ENCODE measurements around the gene A3GALT2.
"Not testable (repeated sequence)": the region's sequence is repeated elsewhere in the genome, so short reads cannot be mapped to it uniquely, and the experiment has no call there.

Gene A3GALT2

DNA sequence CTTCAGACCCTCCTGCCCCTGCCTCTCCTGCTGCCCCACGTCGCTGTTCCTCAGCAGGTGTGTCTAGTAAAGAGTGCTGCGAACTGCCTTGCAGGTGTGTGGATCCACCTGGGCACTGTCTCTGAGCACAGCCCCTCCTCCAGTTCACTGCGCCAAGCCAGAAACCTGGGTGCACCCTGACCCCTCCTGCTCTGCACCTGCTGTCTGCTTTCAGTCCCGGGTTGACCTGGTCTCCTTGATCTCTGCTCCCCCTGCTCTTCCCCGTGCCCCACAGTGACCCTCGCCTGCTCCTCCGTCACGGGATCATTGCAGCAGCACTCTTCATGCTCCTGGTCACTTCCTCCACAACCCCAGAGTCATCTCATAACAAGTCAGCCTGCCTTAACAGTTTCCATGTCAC is 6.5 kb downstream of the A3GALT2 start:
- DNase-seq (ENCODE audit: low read depth), result no peak

DNA sequence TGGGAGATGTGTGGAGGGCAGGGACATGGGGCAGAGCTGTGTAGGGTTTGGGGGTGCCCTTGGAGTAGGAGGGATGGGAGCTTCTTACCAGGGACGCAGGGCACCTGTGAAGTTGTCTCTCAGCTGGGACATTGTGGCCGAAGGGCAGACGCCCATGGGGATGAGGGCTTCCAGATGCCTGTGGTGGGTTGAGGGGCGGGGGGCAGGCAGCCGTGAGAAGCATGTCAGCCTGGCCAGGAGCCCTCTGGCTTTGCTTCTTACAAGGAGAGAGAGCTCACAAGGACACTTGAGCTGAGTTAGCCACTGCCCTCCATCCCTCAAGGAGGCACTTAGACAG is 8.5 kb downstream of the A3GALT2 start:
- no peak for DNase-seq (ENCODE audit: low read depth)

DNA sequence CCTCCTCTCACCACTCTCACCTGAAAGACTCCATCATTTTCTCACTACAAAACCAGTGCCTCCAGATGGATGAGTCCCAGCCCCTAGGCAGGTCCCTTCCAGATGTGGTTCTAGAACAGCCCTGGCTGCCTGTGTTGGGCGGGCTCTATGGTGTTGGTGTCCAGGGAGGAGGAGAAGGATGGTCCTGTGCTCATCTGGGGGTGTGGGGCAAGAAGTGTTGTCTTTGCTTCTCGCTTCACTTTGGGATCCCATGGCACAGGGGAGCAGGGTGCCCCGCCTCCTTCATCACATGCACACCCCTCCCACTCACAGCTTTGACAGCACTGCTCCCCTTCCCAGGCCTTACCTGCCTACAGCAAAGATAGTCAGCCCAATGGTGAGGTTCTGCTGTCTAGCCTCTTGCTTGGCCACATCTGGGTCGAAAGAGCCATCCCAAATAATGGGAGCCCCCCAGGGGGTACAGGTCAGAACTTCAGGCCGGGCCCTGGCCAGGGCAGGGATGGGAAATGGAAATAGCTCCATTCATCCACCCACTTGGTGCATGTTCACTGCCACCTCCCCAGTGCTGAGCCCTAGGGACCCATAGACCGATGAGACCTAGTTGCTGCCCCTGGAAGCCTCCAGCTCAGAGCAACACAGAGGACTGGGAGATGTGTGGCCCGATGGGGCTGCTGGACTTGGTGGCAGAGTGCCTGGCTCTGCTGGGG is 9.0 kb downstream of the A3GALT2 start:
- no peak for DNase-seq (ENCODE audit: low read depth)

DNA sequence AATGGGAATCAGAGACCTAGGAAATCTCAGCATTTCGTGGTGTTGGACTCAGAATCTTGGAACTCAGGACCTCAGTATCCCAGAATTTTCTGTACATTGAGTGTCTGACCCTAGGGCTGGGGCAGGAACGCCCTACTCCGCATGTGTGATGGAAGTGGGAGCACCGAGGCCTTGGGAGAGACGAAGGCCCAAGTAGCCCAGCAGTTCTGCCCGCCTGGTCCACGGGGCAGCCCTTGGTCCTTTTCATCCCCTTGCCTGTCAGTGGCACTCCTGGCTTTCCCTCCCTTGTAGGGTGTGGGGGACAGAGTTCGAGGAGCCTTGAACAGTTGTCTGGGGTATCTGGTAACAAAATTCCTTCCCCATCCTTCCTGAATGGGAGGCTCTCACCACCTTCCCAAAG is 10.2 kb downstream of the A3GALT2 start:
- no peak for DNase-seq (ENCODE audit: low read depth)

DNA sequence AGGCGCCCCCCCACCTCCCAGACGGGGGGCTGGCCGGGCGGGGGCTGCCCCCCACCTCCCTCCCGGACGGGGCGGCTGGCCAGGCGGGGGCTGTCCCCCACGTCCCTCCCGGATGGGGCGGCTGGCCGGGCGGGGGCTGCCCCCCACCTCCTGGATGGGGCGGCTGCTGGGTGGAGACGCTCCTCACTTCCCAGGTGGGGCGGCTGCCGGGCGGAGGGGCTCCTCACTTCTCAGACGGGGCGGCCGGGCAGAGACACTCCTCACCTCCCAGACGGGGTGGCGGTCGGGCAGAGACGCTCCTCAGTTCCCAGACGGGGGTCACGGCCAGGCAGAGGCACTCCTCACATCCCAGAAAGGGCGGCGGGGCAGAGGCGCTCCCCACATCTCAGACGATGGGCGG is 11.5 kb downstream of the A3GALT2 start:
- DNase-seq (ENCODE audit: low read depth), result not testable (repeated sequence)

DNA sequence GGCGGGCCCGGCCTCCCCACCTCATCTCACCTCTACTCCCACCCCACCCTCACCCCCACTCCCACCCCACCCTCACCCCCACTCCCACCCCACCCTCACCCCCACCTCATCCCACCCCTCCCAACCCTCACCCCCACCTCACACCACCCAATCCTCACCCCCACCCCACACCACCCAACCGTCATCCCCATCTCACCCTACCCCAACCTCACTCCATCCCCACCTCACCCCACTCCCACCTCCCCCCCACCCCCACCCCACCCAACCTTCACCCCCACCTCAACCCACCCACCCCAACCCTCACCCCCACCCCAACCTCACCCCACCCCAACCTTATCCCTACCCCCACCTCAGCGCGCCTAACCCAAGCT is 13.4 kb downstream of the A3GALT2 start:
- DNase-seq (ENCODE audit: low read depth), result no peak

DNA sequence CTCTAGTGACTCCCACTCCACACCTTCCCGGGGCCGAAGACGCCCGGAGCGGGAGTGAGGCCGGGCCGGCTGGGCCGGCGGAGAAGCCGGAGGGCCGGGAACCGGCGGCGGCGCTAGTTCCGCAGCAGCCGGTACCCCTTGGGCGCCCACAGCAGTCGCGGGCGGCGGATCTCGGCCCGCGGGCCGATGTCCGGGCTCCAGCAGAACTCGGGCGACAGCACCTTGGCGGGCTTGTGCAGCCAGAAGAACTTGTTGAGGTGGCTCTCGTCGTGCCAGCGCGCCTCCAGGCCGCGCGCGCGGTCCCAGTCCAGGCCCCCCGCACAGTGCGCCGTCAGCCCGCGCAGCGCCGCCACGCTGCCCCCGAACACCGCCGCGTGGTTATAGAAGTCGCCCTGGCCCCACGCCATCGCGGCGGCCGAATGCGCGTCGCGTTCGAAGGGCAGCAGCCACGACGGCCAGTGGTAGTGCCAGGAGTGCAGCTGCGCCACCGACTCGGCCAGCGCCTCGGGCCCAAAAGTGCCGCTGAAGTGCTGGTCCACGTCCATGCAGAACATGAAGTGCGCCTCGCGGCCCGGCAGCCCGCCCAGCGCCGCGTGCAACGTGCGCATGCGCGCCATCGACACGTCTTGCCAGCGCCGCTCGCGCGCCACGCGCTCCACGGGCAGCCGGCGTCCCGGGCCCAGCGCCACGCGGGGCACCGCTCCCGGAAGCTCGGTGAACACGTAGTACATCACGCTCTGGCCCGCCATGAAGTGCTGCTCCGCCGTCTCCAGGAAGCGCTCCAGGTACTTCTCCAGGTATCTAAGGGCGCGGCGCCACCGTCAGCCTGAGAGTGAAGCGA is 14.0 kb downstream of the A3GALT2 start:
- no peak for DNase-seq (ENCODE audit: low read depth)

DNA sequence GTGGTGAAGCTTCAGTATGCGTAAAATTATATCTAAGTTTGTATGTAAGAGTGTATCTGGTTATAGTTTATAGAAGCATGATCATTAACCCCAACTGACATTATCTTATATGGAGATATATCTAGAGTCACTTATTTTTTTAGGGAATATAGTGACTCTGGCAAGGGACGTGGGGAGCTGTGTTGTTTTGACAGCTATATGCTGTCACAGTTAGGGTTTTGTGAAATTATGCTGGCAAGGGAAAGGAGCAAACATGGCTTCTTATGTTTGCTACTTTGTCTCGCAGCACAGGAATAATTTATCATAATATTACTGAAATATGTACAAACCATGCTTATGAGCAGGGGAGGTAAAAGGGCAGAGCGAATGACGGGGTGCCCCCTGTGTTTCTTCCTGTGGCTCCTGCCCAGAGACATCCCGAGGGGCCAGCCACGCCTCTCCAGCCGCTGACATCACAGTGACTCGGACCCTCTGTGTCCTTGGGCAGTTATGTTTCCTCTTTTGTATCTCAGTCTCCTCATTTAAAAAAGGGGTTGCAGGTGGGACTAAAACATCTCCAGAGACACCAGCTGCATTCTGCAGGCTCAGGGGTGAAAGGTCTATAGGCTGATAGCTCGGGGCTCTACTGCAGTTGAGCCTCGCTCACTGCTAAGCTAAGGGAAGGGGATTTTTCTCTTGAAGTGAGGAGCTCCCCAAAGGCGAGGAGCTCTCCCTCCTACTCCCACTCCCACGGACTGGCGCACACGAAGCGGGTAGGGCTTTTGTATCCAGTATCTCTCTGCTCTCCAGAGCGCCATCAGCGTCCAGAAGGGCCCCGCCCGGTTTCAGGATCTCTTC is 14.9 kb downstream of the A3GALT2 start:
- no peak for DNase-seq (ENCODE audit: low read depth)

DNA sequence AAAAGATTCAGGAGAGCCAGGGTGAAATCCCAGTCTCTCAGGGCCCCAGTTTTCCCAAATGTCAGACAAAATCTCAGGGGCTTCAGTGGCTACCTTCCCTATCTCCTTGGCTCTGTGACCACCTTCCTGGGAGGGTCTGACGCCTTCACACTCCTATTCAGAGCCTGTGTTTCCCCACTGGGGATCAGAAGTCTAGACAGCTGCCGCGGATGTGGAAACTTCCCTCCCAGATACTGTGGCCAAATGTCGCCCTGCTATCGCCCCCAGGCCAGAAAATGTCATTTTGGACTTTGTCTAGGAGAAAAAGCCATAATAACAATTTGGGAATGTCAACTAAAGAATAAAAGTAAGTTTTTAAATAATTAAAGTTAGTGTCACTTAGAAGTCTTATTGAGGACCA is 15.9 kb downstream of the A3GALT2 start:
- DNase-seq (ENCODE audit: low read depth), result no peak

DNA sequence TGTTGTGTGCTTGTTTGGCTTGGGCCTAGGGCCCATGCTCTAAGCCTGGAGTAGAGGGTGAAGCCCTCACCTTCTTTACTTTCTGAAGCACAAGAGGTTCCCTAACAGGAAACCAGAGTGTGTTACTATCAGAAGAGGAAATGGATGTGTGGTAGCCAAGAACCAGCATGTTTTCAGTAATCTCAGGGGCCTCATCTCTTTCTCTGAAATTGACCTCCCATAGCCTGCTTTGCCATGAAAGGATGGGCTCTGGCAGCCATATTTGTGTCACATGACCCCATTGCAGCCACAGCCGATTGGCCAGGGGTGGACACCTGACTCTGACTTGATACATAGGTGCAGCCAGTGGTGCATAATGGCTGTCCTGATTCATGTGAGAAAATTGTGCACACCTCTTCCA is 18.6 kb downstream of the A3GALT2 start:
- no peak for DNase-seq (ENCODE audit: low read depth)

DNA sequence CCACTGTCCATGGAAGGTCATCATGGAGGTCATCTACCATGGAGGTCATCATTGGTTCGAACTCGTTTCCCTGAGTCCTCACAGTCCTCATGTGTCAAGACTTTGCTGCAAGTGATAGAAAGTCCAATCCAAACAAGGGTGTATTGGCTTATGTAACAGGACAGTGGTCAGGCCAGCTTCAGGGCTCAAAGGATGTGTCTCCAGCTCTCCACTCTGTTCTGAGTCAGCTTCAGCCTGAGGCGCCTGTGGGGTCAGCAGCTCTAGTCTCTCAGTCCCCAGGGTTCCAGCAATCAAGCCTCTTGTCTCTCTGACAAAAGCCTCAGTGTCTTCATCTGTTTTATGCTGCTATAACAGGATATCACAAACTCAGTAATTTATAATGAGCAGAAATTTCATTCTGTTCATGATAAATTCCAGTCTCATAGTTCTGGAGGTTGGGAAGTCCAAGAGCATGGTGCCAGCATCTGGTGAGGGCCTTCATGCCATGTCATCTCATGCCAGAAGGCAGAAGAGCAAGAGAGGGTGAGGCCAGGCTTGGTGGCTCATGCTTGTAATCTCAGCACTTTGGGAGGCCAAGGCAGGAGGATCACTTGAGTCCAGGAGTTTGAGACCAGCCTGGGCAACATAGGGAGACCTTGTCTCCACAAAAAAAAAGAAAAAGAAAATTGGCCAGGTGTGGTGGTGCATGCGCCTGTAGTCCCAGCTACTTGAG is 19.5 kb downstream of the A3GALT2 start:
- no peak for DNase-seq (ENCODE audit: low read depth)

DNA sequence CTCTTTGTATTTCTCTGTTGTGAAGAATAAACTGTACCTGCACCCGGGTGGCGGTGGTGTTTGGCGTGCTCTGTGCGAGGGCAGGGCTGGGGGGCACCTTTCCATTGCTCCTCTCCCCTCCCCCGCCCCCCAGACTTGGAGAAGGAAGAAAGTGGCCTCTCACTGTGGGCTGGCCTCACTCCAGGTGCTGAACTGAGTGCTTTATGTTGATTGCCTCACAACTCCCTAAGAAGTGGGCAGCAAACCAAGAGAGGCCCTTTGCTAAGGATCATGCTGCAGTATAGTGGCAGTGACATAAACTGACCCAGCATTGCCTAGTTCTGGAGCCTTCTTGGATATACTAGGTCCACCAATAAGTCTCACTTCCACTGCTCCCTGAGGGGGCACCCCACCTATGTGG is 20.2 kb downstream of the A3GALT2 start:
- no peak for DNase-seq (ENCODE audit: low read depth)

DNA sequence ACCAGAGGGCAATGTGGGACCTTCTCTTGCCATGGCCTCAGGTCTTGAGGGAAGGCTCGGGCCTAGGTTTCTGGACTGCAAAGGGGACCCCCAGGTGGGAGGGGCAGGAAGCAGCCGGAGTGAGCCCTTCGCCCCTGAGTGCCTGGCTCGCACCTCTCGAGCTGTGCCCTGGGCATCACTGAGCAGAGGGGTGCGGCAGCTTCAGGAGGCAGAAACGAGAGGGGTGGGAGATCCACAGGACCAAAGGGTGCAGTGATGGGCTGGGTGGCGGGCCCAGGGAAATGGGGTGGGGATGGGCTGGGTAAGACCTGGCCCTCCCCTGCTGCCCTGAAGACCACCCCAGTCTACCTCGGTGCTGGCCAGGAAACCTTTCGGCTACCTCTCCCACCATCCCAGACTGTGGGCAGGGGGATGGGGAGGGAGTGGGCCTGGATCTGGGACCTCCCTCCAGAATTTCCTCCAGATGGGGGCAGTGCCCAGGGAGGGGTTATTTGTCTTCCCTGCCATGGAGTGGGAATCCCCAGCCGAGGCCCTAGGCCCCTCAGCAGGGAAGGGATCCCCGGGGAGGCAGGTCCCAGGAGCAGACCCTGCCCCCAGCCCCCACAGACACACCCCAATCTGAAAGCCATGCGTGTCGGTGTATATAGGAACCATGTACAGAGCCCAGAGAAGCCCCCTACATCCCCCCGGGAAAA is 21.3 kb downstream of the A3GALT2 start:
- no peak for DNase-seq (ENCODE audit: low read depth)

DNA sequence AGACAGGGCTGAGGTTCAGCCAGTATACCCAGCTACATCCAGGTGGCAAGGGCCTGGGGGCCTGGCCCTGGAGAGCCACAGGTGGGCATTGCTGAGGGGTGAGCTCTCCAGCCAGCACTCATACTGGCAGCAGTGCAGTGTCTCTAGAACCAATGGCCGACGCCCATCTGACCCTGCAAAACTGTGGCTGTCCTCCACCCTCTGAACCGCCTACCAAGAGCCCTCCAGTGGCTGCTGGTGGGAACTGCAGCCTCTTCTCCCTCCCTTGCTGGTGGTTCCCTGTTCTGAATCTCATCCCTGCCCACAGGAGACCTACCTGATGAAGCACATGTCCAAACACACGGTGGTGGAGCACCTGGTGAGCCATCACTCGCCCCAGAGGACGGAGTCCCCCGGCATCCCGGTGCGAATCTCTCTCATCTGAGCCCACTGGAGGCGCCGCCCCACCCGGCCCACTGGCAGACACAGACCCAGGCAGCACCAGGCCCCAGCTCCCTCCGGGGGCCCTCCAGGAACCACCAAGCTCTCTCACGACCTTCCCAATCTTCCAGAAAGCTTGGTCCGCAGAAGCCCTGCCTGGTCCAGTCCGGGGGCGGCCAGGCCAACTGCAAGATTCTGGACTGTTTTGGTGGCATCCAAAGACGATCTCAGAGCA is 22.1 kb downstream of the A3GALT2 start:
- no peak for DNase-seq (ENCODE audit: low read depth)

DNA sequence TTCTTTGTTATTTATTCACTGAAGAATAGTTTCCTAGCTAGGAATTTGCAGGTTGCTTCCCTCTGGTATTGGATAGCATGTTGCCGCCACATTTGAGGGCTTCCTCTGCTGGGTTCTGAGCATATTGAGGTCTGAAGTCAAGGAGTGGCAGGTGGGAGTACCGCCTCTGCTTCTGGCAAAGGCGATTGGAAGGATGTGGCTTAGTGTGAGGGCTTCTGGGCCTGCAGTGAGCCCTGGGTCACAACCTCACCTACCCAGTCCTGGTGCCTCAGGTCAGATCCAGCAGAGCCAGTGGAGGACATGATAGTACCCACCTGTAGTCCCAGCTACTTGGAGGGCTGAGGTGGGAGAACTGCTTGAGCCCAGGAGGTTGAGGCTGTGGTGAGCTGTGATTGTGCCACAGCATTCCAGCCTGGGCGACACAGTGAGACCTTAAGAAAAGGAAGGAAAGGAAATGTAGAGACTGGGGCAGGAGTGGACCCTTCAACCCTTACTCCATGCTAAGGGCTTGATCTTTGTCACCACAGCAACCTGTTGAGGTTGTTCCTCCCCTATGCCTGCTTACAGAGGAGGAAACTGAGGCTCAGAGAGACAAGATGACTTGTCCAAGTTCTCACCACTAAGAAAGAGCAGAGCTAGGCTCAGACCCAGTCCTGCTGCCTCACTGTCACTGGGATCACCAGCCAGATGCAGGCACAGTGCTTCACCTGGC is 22.8 kb downstream of the A3GALT2 start:
- DNase-seq (ENCODE audit: low read depth), result no peak

DNA sequence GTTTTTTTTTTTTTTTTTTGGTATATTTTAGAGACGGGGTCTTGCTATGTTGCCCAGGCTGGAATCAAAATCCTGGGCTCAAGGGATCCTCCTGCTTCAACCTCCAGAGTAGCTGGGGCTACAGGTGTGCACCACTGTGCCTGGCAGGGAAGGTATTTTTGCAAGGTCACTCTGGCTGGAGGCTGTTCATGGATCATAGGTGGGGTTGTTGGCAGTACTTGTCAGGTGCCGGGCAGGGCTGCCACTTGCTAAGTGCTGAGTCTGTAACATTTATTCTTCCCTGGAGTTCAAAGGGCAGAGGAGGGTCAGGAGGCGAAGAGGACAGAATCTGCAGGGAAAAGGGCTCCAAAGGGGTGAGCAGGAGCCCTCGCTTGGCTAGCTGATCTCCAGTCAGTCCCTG is 24.1 kb downstream of the A3GALT2 start:
- DNase-seq (ENCODE audit: low read depth), result no peak

DNA sequence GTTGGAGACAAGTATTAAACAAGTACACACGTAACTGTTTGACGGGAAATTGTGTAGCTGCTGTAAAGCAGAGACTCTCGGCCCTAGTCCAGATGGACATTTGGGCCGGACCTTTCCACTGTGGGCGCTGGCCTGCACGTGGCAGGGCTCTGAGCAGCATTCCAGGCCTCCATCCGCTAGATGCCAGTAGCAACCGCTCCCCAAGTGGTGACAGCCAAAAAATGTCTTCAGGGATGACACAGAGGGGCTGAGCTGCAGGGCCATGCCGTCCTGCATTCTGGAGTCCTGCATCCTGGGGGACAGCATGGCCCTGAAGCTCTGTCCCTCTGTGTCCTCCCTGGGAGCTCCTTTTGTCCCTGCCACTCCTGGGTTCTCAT is 24.8 kb downstream of the A3GALT2 start:
- no peak for DNase-seq (ENCODE audit: low read depth)

DNA sequence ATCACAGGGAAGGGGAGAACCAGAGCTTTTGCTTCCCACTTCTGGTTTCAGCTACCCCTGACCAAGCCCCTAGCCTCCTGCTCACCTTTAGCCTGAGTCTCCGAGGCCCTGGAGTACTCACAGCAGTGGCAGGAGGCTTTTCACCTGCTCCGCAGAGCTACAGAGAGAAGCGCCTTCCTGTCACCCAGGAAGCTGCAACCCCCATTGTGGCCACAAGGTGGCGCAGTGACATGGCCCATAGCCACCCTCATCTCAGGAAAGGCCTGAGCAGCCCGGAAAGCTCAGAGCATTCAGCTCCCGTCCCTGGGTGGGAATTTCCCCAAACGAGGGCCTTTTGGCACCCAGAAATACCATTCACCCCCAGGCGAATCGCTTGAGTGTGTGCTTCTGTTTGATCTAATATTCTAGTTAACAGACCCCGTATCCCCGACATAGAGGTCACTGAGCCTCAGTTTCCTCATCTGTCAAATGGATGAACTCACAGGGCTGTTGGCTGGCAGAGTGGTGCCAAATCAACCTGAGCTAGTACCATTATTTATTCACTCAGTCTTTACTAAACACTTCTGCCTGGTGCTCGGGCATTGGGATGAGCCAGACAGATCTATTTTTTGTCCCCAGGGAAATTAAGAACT is 25.3 kb downstream of the A3GALT2 start:
- DNase-seq (ENCODE audit: low read depth), result peak; percentile 32

DNA sequence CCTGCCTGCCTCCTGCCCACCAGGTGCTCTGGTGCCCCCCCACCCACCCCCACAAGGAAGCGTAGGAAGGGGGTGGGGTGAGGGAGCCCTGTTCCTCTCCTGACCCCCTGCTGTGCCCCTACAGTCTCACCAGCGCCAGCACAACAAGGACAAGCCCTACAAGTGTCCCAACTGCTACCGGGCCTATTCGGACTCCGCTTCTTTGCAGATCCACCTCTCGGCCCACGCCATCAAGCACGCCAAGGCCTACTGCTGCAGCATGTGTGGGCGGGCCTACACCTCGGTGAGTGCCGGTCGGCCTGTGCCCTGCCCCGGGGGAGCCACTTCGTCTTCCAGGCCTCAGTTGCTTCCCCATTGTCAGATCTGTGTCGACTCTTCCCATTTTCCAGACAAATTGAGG is 25.9 kb downstream of the A3GALT2 start:
- no peak for DNase-seq (ENCODE audit: low read depth)

Data from HS-5 (cell line).